ENCODE data around the gene NIM1K. TPM values are rescaled to one million over a fixed set of nuclear protein-coding genes. Genes with fewer than 3 reads are reported as not detected.

The NIM1K gene
- total and polyA plus RNA-seq, 2 donors from 2014 or later: 0.32 to 0.60 TPM

DNA sequence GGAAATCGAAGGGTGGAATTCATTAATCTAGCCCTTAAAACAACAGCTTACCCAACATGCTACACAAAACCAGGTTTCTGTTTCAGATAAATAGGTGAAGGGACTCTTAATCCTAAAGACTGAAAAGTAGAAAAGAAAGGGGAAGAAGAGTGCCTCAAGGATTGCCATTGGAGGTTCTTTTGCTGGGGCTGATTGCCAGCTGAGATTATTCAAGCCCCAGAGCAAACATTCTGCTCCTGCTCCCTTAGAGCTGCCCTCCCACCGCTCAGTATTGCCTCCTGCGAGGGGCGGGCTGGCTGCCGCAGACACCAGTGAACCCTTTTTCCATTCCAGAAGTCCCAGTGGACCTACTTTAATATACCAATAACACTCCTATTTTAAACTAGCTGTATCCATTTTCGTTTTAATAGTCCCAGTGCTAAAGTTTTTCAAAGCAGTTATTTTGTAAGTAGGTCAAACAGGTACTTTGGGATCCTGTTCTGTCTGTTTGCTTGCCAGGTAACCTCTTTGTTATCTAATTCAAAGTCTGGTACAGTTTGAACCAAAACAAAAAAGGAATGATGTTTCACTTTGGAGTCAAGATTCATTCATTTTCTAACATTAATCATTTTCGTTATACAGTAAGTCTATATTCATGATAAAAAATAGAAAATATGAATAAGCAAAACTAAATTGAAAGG is 82.5 kb downstream of the NIM1K start:
- Histone ChIP-seq H3K4me3 (ENCODE audit: low read length in 3 of 3) (no peak overlapping the region), H3K27me3 (ENCODE audit: control insufficient read depth, insufficient read depth, low read length) (no peaks in the 10 kb centered on the region), H3K36me3 (ENCODE audit: control insufficient read depth in 2 of 3, insufficient read depth in 3 of 3, low read length in 3 of 3) (no peaks in the 10 kb centered on the region), H3K27ac (ENCODE audit: low read depth in 2 of 2, low read length in 2 of 2) (no peak overlapping the region), H3K9me3 (ENCODE audit: control insufficient read depth in 2 of 3, insufficient read depth in 1 of 3, low read length in 3 of 3) (no peaks in the 10 kb centered on the region), H3K9ac (ENCODE audit: low read length in 3 of 3) (no peak overlapping the region), H3K4me1 (ENCODE audit: control insufficient read depth in 2 of 3, insufficient read depth in 2 of 3, low read depth in 1 of 3, low read length in 3 of 3) (no peaks in the 10 kb centered on the region)
- intact Hi-C loops (cut with DNase I): no loop called here
- TF ChIP-seq, protein P1, sequence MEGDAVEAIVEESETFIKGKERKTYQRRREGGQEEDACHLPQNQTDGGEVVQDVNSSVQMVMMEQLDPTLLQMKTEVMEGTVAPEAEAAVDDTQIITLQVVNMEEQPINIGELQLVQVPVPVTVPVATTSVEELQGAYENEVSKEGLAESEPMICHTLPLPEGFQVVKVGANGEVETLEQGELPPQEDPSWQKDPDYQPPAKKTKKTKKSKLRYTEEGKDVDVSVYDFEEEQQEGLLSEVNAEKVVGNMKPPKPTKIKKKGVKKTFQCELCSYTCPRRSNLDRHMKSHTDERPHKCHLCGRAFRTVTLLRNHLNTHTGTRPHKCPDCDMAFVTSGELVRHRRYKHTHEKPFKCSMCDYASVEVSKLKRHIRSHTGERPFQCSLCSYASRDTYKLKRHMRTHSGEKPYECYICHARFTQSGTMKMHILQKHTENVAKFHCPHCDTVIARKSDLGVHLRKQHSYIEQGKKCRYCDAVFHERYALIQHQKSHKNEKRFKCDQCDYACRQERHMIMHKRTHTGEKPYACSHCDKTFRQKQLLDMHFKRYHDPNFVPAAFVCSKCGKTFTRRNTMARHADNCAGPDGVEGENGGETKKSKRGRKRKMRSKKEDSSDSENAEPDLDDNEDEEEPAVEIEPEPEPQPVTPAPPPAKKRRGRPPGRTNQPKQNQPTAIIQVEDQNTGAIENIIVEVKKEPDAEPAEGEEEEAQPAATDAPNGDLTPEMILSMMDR (IDR thresholded peaks at IDR 0.05; ENCODE audit: borderline replicate concordance, extremely low read depth, insufficient read depth): no peak
- DNase-seq: no peak
- no peak for FAIRE-seq

DNA sequence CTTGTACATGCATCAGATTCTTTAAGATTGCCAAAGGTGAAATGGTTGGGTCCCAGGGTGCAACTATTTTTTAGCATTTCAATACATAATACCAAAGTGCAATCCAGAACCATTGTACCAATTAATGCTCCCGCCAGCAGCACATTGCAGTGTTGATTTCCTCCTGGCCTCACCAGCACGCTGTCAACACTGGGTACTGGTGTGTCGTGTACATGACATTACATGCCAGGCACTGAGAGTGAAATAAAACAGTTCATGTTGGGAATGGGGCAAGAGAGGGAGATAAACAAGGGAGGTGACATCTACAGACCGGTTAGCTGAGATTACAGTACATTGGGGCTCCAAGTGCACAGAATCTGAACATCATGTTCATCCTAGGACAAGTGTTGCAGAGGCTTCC is 83.4 kb downstream of the NIM1K start:
- Histone ChIP-seq H3K36me3 (ENCODE audit: control insufficient read depth in 2 of 3, insufficient read depth in 3 of 3, low read length in 3 of 3) (no peaks in the 10 kb centered on the region), H3K27me3 (ENCODE audit: control insufficient read depth, insufficient read depth, low read length) (no peaks in the 10 kb centered on the region), H3K27ac (ENCODE audit: low read depth in 2 of 2, low read length in 2 of 2) (no peak overlapping the region), H3K9me3 (ENCODE audit: control insufficient read depth in 2 of 3, insufficient read depth in 1 of 3, low read length in 3 of 3) (no peaks in the 10 kb centered on the region), H3K4me1 (ENCODE audit: control insufficient read depth in 2 of 3, insufficient read depth in 2 of 3, low read depth in 1 of 3, low read length in 3 of 3) (no peaks in the 10 kb centered on the region), H3K4me3 (ENCODE audit: low read length in 3 of 3) (no peak overlapping the region), H3K9ac (ENCODE audit: low read length in 3 of 3) (no peak overlapping the region)
- intact Hi-C loops (cut with DNase I): no loop called here
- FAIRE-seq (no peak), DNase-seq (no peak)
- TF ChIP-seq, protein P1 (IDR thresholded peaks at IDR 0.05; ENCODE audit: borderline replicate concordance, extremely low read depth, insufficient read depth): no peak

DNA sequence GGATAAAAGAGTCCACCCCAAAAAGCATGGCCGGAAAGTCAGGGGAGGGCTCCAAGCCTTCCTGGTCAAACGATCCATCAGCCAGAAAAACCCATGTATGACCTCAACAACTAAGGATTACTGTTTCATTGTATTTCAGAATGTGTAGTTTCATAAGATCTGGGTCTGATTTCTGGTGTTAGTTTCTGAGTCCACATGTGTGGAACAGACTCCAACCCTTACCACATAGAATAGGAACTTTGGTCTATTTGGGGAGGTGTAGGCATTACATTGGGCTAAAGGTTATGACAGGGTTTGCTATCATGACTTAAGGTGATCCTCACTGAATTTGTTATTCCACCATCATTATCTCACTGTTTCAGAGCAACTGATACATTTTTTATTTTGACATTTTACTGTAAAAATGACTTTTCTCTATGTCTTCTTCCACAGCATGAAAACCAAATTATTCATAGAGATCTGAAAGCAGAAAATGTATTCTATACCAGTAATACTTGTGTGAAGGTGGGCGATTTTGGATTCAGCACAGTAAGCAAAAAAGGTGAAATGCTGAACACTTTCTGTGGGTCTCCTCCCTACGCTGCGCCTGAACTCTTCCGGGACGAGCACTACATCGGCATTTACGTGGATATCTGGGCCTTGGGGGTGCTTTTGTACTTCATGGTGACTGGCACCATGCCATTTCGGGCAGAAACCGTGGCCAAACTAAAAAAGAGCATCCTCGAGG is 87.7 kb downstream of the NIM1K start:
- Histone ChIP-seq H3K9me3 (ENCODE audit: control insufficient read depth in 2 of 3, insufficient read depth in 1 of 3, low read length in 3 of 3) (no peaks in the 10 kb centered on the region), H3K4me3 (ENCODE audit: low read length in 3 of 3) (no peak overlapping the region), H3K4me1 (ENCODE audit: control insufficient read depth in 2 of 3, insufficient read depth in 2 of 3, low read depth in 1 of 3, low read length in 3 of 3) (no peaks in the 10 kb centered on the region), H3K27me3 (ENCODE audit: control insufficient read depth, insufficient read depth, low read length) (no peaks in the 10 kb centered on the region), H3K36me3 (ENCODE audit: control insufficient read depth in 2 of 3, insufficient read depth in 3 of 3, low read length in 3 of 3) (no peaks in the 10 kb centered on the region), H3K9ac (ENCODE audit: low read length in 3 of 3) (no peak overlapping the region), H3K27ac (ENCODE audit: low read depth in 2 of 2, low read length in 2 of 2) (no peak overlapping the region)
- intact Hi-C loops (cut with DNase I): no loop called here
- DNase-seq (no peak), FAIRE-seq (no peak)
- TF ChIP-seq, protein P1 (IDR thresholded peaks at IDR 0.05; ENCODE audit: borderline replicate concordance, extremely low read depth, insufficient read depth): no peak

All from kidney (tissue), 14 donors.